Upper lobe of left lung (tissue), 6 donors: ENCODE results near the gene CNGB1. TPM values are rescaled to one million over a fixed set of nuclear protein-coding genes. Genes with fewer than 3 reads are reported as not detected.
A peak's percentile ranks its signal among the peaks of the same experiment; 100 is the strongest.

Experiments
- ATAC-seq, 2 donors: fragments of 200-7000 bp; cut with Tn5 transposase; one replicate each; pipeline ENCODE4 v1.9.1; 2022; ENCODE audit warnings: mild to moderate bottlenecking in 2 of 2, moderate library complexity in 2 of 2; ENCODE audit not compliant: low FRiP score in 2 of 2
- DNase-seq, 2 donors: peaks; one replicate each; pipeline ENCODE4 v3.0.0-alpha.2; 2019 to 2020
- H3K27ac ChIP-seq, 4 donors: fragments of 200-600 bp; sonication (generic); one replicate each; pipeline ENCODE4 v1.5.1; 2016 to 2019
- H3K27me3 ChIP-seq, 4 donors: fragments of 200-600 bp; sonication (generic); one replicate each; pipeline ENCODE4 v1.5.1; 2017 to 2019
- H3K36me3 ChIP-seq, 4 donors: fragments of 200-600 bp; sonication (generic); one replicate each; pipeline ENCODE4 v1.5.1; 2016 to 2019
- H3K4me1 ChIP-seq, 4 donors: fragments of 200-600 bp; sonication (generic); one replicate each; pipeline ENCODE4 v1.5.1; 2018 to 2019
- H3K4me3 ChIP-seq, 4 donors: fragments of 200-600 bp; sonication (generic); one replicate each; pipeline ENCODE4 v1.5.1; 2017 to 2019; ENCODE audit warnings: mild to moderate bottlenecking in 2 of 4, moderate library complexity in 1 of 4
- H3K9me3 ChIP-seq, 4 donors: fragments of 200-600 bp; sonication (generic); one replicate each; pipeline ENCODE4 v1.5.1; 2018 to 2019
- CTCF ChIP-seq, 6 experiments: fragments of 450-650 bp in 4 of 6; fragments of 200-600 bp in 2 of 6; sonication (generic) in 2 of 6; IDR thresholded peaks; one replicate each; pipeline ENCODE4 v1.5.1; 2016 to 2019; ENCODE audit warnings: antibody characterized with exemption in 6 of 6
- EP300 ChIP-seq, 4 donors: sonication (generic); formaldehyde crosslinking; IDR thresholded peaks; one replicate each; pipeline ENCODE4 v1.5.1; 2017; ENCODE audit warnings: antibody characterized with exemption in 4 of 4, control low read depth in 2 of 4
- POLR2A ChIP-seq, 4 donors: fragments of 450-650 bp; IDR thresholded peaks; one replicate each; pipeline ENCODE4 v1.5.1; 2016 to 2017; ENCODE audit warnings: antibody characterized with exemption in 4 of 4, mild to moderate bottlenecking in 2 of 4
- POLR2AphosphoS5 ChIP-seq, 2 donors: sonication (generic); formaldehyde crosslinking; IDR thresholded peaks; one replicate each; pipeline ENCODE4 v1.5.1; 2017; ENCODE audit warnings: antibody characterized with exemption in 2 of 2
- WGBS, 2 donors: methylation state at CpG; one replicate each; pipeline ENCODE4 v1.1.5; 2017 to 2018; 5-methylcytosine and 5-hydroxymethylcytosine counted together
- total RNA-seq, 6 donors: library from RNA; depleted of rRNA in 4 of 6; stranded (reverse); fragments of >200 nt in 4 of 6; gene quantifications; one replicate each; pipeline versions ENCODE4 v1.1.0 to v1.2.1, GENCODE V29; 2016 to 2021
- donor health status: DM: no; HTN: no; CAD: no; lungs with moderate emphysema.
- donor health status: DM: no; HTN: yes; CAD: no; lungs with severe emphysema.

The CNGB1 gene
- total RNA-seq, 6 donors from 2014 or later = 0.06 to 0.39 TPM; not detected in 4

DNA sequence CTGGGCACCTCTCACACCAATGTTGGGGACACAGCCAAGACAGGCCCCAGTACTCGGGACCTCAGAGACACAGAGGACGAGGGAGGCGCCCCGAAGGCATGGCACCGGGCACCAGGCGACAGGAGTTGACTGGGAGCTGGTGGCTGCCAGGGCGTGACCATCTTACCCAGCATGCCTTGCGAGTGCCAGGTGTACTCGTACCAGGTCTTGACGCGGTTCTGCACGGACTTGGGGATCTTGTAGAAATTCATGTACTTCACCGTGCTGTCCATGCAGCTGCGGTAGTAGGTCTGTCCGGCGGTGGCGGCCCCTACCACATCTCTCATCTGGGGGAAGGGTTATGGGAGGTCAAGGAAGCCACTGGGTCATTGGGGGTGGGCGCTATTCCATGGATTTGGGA, 67.3 kb downstream of the CNGB1 start:
- Histone ChIP-seq H3K4me1 (peaks cover 0 to 9% (median 2%) of the 10 kb centered on the region in 4 donors), H3K27me3 (no peaks in the 10 kb centered on the region), H3K4me3 (no peak overlapping the region), H3K27ac (no peak overlapping the region), H3K36me3 (no peaks in the 10 kb centered on the region), H3K9me3 (no peaks in the 10 kb centered on the region)
- WGBS, 2 donors = 77 to 80% methylated on average over 9 to 18 of the region's 18 CpGs
- ATAC-seq = no peak
- TF ChIP-seq EP300 (IDR thresholded peaks at IDR 0.05) = no peak
- TF ChIP-seq POLR2AphosphoS5 (IDR thresholded peaks at IDR 0.05) = no peak
- no peak for TF ChIP-seq CTCF (IDR thresholded peaks at IDR 0.05)
- no peak for TF ChIP-seq POLR2A (IDR thresholded peaks at IDR 0.05)
- peak in 1 of 2 donors; percentile 59 for DNase-seq

DNA sequence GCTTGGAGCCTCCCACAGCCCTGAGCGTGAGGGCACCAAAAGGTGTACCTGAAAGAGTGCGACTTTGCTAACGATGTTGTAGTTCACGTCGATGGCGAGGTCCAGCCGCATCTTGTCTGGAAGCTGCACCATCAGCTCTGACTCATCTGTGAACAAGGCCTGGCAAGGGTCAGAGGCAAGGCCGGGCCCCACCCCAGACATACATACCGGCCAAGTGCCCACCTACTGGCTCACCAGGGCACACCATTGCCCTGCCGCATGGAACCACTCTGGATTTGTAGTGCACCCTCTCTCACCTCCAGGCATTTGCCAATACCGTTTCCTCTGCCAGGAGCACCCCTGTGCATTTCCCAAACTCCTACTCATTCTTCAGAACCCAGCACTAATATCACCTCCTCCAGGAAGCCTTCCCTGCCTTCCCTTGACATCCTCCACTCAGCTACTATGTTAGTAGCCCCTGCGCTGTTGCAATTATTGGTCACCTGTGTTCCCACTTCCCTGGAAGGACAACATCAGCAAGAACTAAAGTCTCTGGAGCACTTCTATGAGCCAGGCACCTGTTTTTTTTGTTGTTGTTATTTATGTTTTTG, 69.4 kb downstream of the CNGB1 start:
- TF ChIP-seq POLR2A (IDR thresholded peaks at IDR 0.05) (no peak), CTCF (IDR thresholded peaks at IDR 0.05) (no peak), POLR2AphosphoS5 (IDR thresholded peaks at IDR 0.05) (no peak), EP300 (IDR thresholded peaks at IDR 0.05) (no peak)
- WGBS, 2 donors = 92 to 93% methylated on average over 9 to 12 of the region's 12 CpGs
- Histone ChIP-seq H3K27ac (no peak overlapping the region), H3K9me3 (no peaks in the 10 kb centered on the region), H3K36me3 (no peaks in the 10 kb centered on the region), H3K27me3 (no peaks in the 10 kb centered on the region), H3K4me3 (no peak overlapping the region), H3K4me1 (peaks cover 0 to 8% (median 2%) of the 10 kb centered on the region in 4 donors)
- DNase-seq (no peak), ATAC-seq (no peak)

DNA sequence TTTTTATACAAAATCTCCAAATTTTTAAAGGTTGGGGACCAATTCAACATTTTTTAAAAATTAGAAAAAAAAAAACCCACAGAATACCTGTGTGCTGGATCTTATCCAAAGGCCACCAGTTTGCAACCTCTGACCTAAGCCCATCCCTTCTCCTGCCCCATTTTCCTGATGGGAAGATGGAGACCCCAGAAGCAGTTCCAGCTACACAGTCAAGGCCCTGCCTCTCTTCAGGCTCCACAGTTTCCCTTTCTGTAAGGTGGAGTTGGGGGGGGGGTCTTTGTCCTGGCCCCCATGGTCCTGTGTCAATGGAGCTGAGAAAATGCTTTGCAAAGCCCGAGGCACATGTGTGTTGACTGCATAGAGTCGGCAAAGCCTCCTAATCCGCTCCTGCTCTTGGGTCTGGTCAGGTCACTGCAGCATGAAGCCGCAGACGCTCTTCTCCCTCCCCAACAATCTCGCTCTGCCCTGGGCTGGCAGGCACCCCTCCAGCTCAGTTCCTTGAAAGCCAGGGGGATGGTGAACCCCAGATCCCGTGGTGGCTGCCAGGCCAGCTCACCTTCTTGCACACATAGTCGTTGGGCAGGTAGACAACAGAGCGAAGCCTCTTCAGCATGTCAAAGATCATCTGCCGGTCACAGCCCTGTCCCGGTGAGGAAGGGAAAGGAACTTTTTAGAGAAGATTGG, 70.0 kb downstream of the CNGB1 start:
- Histone ChIP-seq H3K9me3 (no peaks in the 10 kb centered on the region), H3K27me3 (no peaks in the 10 kb centered on the region), H3K4me3 (no peak overlapping the region), H3K4me1 (peaks cover 0 to 5% (median 0%) of the 10 kb centered on the region in 4 donors), H3K27ac (no peak overlapping the region), H3K36me3 (no peaks in the 10 kb centered on the region)
- WGBS, 2 donors = 74 to 89% methylated on average over 11 of the region's 11 CpGs
- TF ChIP-seq POLR2AphosphoS5 (IDR thresholded peaks at IDR 0.05) (no peak), CTCF (IDR thresholded peaks at IDR 0.05) (no peak), POLR2A (IDR thresholded peaks at IDR 0.05) (no peak), EP300 (IDR thresholded peaks at IDR 0.05) (no peak)
- DNase-seq (no peak), ATAC-seq (no peak)

DNA sequence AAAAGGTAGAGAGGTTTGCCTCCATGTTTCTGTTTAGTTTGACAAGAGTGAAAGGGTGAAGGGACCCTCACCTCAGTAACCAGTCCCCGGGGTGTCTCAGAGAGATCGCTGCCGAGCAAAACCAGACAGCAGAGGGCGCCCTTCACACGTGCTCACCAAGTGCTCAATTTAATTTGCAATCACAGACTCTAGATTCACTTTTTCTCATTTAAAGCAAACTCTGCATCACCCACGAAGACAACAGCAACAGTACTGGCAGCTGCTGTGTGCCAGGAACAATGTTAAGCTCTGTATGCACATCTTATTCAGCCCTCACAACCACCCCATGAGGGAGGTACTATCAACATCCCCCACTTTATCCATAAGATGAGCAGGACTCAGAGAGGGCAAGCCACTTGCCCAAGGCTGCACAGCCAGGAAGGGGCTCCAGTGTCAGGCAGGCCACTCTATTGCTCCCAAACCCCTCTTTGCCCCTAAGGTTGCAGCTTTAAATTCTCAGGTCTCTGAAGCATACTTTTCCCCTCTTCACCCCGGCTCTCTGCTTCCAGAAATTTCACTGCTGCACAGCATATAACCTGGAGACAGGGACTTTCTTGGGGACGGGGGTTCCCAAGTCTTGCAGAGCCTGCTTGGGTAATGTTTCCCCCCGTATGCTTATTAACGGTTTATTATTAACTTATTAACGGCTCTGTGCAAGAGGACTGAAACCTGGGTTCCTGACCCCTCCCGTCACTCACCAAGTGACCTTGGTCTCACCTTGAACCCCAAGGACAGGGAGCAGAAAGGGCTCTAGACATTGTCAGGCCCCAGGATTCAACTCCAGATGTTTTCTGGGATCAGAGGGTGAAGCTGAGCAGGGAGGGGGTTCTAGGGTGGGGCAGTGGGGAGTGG, 70.9 kb downstream of the CNGB1 start:
- no peaks in the 10 kb centered on the region for H3K27me3 ChIP-seq
- H3K9me3 ChIP-seq = no peaks in the 10 kb centered on the region
- peaks cover 0 to 5% (median 1%) of the 10 kb centered on the region in 4 donors for H3K4me1 ChIP-seq
- H3K36me3 ChIP-seq = no peaks in the 10 kb centered on the region
- ATAC-seq (peak; percentile 69 to 84), DNase-seq (peak in 1 of 2 donors; percentile 78)
- H3K4me3 ChIP-seq = no peak overlapping the region
- WGBS, 2 donors = 28 to 33% methylated on average over 12 of the region's 12 CpGs
- no peak overlapping the region for H3K27ac ChIP-seq
- TF ChIP-seq EP300 (IDR thresholded peaks at IDR 0.05) (no peak), CTCF (IDR thresholded peaks at IDR 0.05) (peak; percentile 73 to 84 (median 82))
